Caki2 (cell line): Measurements from ENCODE around the gene MATR3. TPM values are rescaled to one million over a fixed set of nuclear protein-coding genes. Genes with fewer than 3 reads are reported as not detected.

Experiments
- DNase-seq: peaks from one replicate; pipeline ENCODE4 v3.0.0-alpha.2; 2015; ENCODE audit warnings: low read depth
- in situ Hi-C: cut with HindIII; loops from 2 replicates; pipeline ENCODE4 v1.10.0; 2016; ENCODE audit warnings: low sequenced_read_pairs, low pct_unique_long_range_greater_than_20kb, mixed read lengths
- total RNA-seq: library from RNA; depleted of rRNA; stranded (reverse); fragments of >200 nt; shearing (Covaris generic); gene quantifications from 2 replicates; pipeline ENCODE4 v1.2.3, GENCODE V29; 2014; ENCODE audit warnings: low replicate concordance; rRNA removed

The MATR3 gene
- total RNA-seq, 1 experiment from 2014 or later = 150 TPM

GRCh38 chr5:139368613-139369012, 75.1 kb downstream of the MATR3 start:
- in situ Hi-C loops = no loop called here
- DNase-seq = no peak

- no peak for DNase-seq
- in situ Hi-C loops = no loop called here
These were observed 75.6 kb downstream of the MATR3 start for GRCh38 chr5:139369181-139369580.

- DNase-seq = no peak
- in situ Hi-C loops = no loop called here
These were observed 78.2 kb downstream of the MATR3 start for GRCh38 chr5:139371482-139372435.

DNA sequence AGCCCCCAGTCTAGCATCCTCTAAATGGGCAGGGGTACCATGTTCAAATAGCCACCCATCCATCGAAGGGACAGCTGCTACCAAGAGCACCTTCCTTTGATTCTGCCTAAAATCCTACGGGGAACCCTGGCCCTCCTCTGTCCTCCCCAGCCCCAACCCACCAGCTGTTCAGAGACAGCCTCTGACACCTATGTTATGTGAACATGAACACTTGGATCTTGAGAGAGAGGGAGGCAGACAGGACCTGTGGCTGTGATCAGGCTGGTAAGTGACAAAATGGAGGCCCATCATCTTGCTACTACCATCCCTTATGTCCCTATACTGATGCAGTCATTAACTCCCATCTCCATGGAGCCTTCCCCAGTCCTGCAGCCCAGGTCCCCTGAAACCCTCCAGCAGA, 81.4 kb downstream of the MATR3 start:
- in situ Hi-C loops = no loop called here
- no peak for DNase-seq

- in situ Hi-C loops = no loop called here
- no peak for DNase-seq
These were observed 82.8 kb downstream of the MATR3 start for GRCh38 chr5:139376364-139376763.

DNA sequence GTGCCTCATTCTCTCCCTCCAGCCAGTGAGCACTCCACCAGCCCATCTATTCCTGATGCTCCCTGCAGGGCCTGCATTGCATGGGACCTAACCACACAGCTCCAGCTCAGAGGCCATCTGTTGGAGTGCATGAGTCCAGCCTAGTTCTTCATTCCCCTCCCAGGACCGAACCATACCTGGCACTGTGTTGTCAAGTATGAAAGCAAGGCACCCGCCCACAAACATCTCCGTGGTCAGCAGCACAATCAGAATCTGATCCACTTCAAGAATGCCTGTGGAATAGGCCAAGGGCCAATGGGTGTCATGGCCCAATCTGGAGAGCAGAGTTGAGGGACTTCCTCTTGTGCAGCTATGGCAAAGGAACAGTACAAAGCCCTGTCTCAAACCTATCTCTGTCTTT, 83.7 kb downstream of the MATR3 start:
- in situ Hi-C loops = no loop called here
- DNase-seq = no peak

- in situ Hi-C loops = no loop called here
These were observed 84.7 kb downstream of the MATR3 start for GRCh38 chr5:139378101-139378825.

DNA sequence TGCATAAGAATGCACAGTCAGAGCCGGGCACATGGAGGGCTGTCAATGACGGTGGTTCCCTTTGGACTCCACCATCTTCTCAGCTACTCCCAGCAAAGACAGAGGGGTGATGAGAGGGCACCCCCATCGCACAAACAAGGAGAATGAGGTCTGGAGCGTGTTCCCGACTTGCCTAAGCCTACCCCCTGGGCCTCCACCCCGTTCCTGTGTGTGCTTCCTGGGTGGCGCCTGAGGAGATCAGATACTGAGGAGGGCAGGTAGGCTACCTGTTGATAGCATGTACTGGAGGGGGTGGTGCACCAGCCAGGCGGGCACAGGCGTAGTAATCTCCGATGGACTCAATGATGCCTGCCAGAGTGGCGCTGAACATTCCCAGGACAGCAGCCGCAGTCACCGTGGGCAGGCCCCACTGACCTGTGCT, 85.4 kb downstream of the MATR3 start:
- in situ Hi-C loops = no loop called here
- DNase-seq = no peak

More at GRCh38 chr5:139378101-139378825, 84.7 kb downstream of the MATR3 start:
- no peak for DNase-seq

GRCh38 chr5:139379626-139380449, 86.3 kb downstream of the MATR3 start:
- no peak for DNase-seq

More at GRCh38 chr5:139379626-139380449, 86.3 kb downstream of the MATR3 start:
- in situ Hi-C loops = no loop called here

Other genes with a start within 250 kb of the MATR3 start
- 57.6 and 84.0 TPM in 2 replicates for gene SIL1, start 95.4 kb upstream of the MATR3 start, total RNA-seq
- 40.6 and 41.9 TPM in 2 replicates for gene PAIP2, start 48.1 kb downstream of the MATR3 start, total RNA-seq
- 0.06 and 3.9 TPM in 2 replicates for gene SLC23A1, start 89.6 kb downstream of the MATR3 start, total RNA-seq
- not detected in 2 replicates for gene MZB1, start 96.2 kb downstream of the MATR3 start, total RNA-seq
- gene PROB1, start 101.4 kb downstream of the MATR3 start, total RNA-seq = not detected in 2 replicates
- gene SPATA24, start 110.3 kb downstream of the MATR3 start, total RNA-seq = 2.5 and 12.8 TPM in 2 replicates
- gene DNAJC18, start 145.8 kb downstream of the MATR3 start, total RNA-seq = 1.4 and 3.3 TPM in 2 replicates
- not detected in 2 replicates for gene ECSCR, start 169.0 kb downstream of the MATR3 start, total RNA-seq
- gene SMIM33, start 177.3 kb downstream of the MATR3 start, total RNA-seq = not detected in 2 replicates
- 16.8 and 21.1 TPM in 2 replicates for gene STING1, start 189.0 kb downstream of the MATR3 start, total RNA-seq